Measurements from ENCODE around the gene ASXL1.

- no peak for TF ChIP-seq EWSR1 (IDR thresholded peaks at IDR 0.05; ENCODE audit: borderline replicate concordance, low read depth, partially characterized antibody)
- no peak for TF ChIP-seq ZNF124 (CRISPR knock-in tag; IDR thresholded peaks at IDR 0.05)
- no peak for TF ChIP-seq CBX2 (IDR thresholded peaks at IDR 0.05; ENCODE audit: insufficient read depth, low read length, poor library complexity, severe bottlenecking)
- TF ChIP-seq KLF16 (IDR thresholded peaks at IDR 0.05) = no peak
- TF ChIP-seq PHF20 (IDR thresholded peaks at IDR 0.05; ENCODE audit: partially characterized antibody) = no peak
- TF ChIP-seq RBBP5 (IDR thresholded peaks at IDR 0.05; ENCODE audit: borderline replicate concordance, insufficient read depth, low read length, poor library complexity, severe bottlenecking) = no peak
These were observed 37.8 kb upstream of the ASXL1 start for GRCh38 chr20:32320305-32320704.
